ENCODE data around the gene RAB12.

The RAB12 gene, protein sequence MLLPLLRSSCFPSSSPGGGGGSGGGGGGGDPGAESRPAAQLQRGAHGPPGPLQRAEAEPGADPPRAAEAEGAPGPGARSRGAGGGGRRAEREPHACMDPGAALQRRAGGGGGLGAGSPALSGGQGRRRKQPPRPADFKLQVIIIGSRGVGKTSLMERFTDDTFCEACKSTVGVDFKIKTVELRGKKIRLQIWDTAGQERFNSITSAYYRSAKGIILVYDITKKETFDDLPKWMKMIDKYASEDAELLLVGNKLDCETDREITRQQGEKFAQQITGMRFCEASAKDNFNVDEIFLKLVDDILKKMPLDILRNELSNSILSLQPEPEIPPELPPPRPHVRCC

GRCh38 chr18:8608795-8609658, at the start of gene RAB12:
Gene RAB12 (plus strand): TSS chr18:8609437. CDS start chr18:8609440, 3 bp downstream.
- ATAC-seq (ENCODE audit: low read depth) (peak; percentile 76), DNase-seq (ENCODE audit: low spot score) (peak; percentile 86)
- Histone ChIP-seq H3K27ac (ENCODE audit: poor library complexity, severe bottlenecking) (peak within 1 kb of the TSS; percentile 39), H3K36me3 (ENCODE audit: low read depth) (peaks cover 24% of the 10 kb centered on the region), H3K27me3 (ENCODE audit: insufficient read depth, poor library complexity, severe bottlenecking) (no peaks in the 10 kb centered on the region), H3K4me3 (ENCODE audit: severe bottlenecking) (peak within 1 kb of the TSS; percentile 78), H3K9me3 (ENCODE audit: severe bottlenecking) (no peaks in the 10 kb centered on the region), H3K4me1 (ENCODE audit: insufficient read depth, poor library complexity, severe bottlenecking) (peaks cover 20% of the 10 kb centered on the region)
- TF ChIP-seq, protein P1, sequence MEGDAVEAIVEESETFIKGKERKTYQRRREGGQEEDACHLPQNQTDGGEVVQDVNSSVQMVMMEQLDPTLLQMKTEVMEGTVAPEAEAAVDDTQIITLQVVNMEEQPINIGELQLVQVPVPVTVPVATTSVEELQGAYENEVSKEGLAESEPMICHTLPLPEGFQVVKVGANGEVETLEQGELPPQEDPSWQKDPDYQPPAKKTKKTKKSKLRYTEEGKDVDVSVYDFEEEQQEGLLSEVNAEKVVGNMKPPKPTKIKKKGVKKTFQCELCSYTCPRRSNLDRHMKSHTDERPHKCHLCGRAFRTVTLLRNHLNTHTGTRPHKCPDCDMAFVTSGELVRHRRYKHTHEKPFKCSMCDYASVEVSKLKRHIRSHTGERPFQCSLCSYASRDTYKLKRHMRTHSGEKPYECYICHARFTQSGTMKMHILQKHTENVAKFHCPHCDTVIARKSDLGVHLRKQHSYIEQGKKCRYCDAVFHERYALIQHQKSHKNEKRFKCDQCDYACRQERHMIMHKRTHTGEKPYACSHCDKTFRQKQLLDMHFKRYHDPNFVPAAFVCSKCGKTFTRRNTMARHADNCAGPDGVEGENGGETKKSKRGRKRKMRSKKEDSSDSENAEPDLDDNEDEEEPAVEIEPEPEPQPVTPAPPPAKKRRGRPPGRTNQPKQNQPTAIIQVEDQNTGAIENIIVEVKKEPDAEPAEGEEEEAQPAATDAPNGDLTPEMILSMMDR (IDR thresholded peaks at IDR 0.05; ENCODE audit: poor library complexity, severe bottlenecking), result peak; percentile 89

- 0 out of 3 replicates have a peak, but pooled peaks have one; percentile 17 for ATAC-seq (ENCODE audit: low read depth)
Measured at GRCh38 chr18:8559612-8560186, 49.5 kb upstream of the RAB12 start.

DNA sequence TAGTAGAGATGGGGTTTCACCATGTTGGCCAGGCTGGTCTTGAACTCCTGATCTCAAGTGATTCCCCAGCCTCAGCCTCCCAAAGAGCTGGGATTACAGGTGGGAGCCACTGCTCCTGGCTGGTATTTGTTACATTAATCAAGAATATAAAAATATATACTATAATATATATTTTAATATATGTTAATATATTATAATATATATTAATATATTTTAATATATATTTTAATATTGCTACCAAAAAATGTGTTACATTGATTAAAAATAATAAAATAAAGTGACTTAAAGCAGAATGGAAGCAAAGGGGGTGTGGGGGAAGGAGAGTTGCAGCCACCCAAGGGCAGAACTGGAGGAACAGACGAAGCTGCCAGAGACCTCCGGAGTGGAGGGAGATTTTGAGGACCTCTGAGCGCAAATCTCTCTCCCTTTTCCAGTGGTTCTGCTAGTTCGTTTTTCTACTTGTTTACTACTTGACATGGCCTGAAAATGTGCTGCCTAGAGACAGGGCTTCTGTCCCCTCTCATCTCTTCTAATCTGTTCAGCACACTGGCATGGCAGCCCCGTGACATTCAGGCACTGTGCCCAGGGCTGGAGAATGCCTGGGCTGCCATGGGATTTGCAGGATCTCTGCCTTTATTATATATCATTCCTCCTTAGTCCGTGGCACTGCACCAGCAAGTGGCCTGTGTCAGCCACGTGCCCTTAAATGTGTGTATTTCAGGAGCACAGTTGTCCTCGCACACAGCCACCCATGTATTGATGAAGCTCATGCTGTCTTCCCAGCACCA, 47.9 kb upstream of the RAB12 start:
- no peak overlapping the region for H3K27ac ChIP-seq (ENCODE audit: poor library complexity, severe bottlenecking)
- DNase-seq (ENCODE audit: low spot score) (no peak), ATAC-seq (ENCODE audit: low read depth) (no peak)
- no peaks in the 10 kb centered on the region for H3K27me3 ChIP-seq (ENCODE audit: insufficient read depth, poor library complexity, severe bottlenecking)
- no peaks in the 10 kb centered on the region for H3K36me3 ChIP-seq (ENCODE audit: low read depth)
- no peaks in the 10 kb centered on the region for H3K9me3 ChIP-seq (ENCODE audit: severe bottlenecking)
- H3K4me3 ChIP-seq (ENCODE audit: severe bottlenecking), result no peak overlapping the region
- no peaks in the 10 kb centered on the region for H3K4me1 ChIP-seq (ENCODE audit: insufficient read depth, poor library complexity, severe bottlenecking)
- TF ChIP-seq, protein P1 (IDR thresholded peaks at IDR 0.05; ENCODE audit: poor library complexity, severe bottlenecking), result no peak

More at GRCh38 chr18:8559612-8560186, 49.5 kb upstream of the RAB12 start:
- Histone ChIP-seq H3K4me3 (ENCODE audit: severe bottlenecking) (no peak overlapping the region), H3K4me1 (ENCODE audit: insufficient read depth, poor library complexity, severe bottlenecking) (no peaks in the 10 kb centered on the region), H3K27me3 (ENCODE audit: insufficient read depth, poor library complexity, severe bottlenecking) (no peaks in the 10 kb centered on the region), H3K9me3 (ENCODE audit: severe bottlenecking) (no peaks in the 10 kb centered on the region), H3K27ac (ENCODE audit: poor library complexity, severe bottlenecking) (no peak overlapping the region), H3K36me3 (ENCODE audit: low read depth) (no peaks in the 10 kb centered on the region)
- no peak for DNase-seq (ENCODE audit: low spot score)
- TF ChIP-seq, protein P1 (IDR thresholded peaks at IDR 0.05; ENCODE audit: poor library complexity, severe bottlenecking), result no peak

DNA sequence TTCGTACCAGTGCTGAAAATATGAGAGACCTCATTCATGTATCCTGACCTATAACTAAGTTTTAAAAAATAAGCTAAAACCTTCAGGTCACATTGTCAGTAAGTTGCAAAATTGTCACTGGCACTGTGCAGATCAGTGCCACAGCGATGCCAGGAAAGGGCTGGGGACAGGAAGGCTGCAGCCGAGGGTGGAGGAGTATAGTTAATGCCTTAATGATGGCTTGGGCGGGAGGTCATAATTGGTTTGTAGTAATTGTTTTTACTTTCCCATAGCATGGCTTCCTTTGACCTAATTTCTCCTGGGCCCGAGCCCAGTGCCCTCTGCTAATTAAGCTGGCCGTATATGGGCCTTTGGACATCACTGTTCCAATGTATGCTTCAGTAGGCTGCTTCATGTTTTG, 47.2 kb upstream of the RAB12 start:
- Histone ChIP-seq H3K36me3 (ENCODE audit: low read depth) (no peaks in the 10 kb centered on the region), H3K4me3 (ENCODE audit: severe bottlenecking) (no peak overlapping the region), H3K9me3 (ENCODE audit: severe bottlenecking) (no peaks in the 10 kb centered on the region), H3K4me1 (ENCODE audit: insufficient read depth, poor library complexity, severe bottlenecking) (no peaks in the 10 kb centered on the region), H3K27ac (ENCODE audit: poor library complexity, severe bottlenecking) (no peak overlapping the region), H3K27me3 (ENCODE audit: insufficient read depth, poor library complexity, severe bottlenecking) (no peaks in the 10 kb centered on the region)
- ATAC-seq (ENCODE audit: low read depth), result no peak
- DNase-seq (ENCODE audit: low spot score), result no peak
- TF ChIP-seq, protein P1 (IDR thresholded peaks at IDR 0.05; ENCODE audit: poor library complexity, severe bottlenecking), result no peak
